GM19193 (cell line): ENCODE results near the gene ARHGEF1.
A peak's percentile ranks its signal among the peaks of the same experiment; 100 is the strongest.

Experiments used
- POLR2A ChIP-seq: IDR thresholded peaks from 4 replicates; pipeline ENCODE4 v1.6.1; 2011; ENCODE audit not compliant: insufficient read depth, insufficient read length; ENCODE audit errors: extremely low read depth

The ARHGEF1 gene, protein sequence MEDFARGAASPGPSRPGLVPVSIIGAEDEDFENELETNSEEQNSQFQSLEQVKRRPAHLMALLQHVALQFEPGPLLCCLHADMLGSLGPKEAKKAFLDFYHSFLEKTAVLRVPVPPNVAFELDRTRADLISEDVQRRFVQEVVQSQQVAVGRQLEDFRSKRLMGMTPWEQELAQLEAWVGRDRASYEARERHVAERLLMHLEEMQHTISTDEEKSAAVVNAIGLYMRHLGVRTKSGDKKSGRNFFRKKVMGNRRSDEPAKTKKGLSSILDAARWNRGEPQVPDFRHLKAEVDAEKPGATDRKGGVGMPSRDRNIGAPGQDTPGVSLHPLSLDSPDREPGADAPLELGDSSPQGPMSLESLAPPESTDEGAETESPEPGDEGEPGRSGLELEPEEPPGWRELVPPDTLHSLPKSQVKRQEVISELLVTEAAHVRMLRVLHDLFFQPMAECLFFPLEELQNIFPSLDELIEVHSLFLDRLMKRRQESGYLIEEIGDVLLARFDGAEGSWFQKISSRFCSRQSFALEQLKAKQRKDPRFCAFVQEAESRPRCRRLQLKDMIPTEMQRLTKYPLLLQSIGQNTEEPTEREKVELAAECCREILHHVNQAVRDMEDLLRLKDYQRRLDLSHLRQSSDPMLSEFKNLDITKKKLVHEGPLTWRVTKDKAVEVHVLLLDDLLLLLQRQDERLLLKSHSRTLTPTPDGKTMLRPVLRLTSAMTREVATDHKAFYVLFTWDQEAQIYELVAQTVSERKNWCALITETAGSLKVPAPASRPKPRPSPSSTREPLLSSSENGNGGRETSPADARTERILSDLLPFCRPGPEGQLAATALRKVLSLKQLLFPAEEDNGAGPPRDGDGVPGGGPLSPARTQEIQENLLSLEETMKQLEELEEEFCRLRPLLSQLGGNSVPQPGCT

DNA sequence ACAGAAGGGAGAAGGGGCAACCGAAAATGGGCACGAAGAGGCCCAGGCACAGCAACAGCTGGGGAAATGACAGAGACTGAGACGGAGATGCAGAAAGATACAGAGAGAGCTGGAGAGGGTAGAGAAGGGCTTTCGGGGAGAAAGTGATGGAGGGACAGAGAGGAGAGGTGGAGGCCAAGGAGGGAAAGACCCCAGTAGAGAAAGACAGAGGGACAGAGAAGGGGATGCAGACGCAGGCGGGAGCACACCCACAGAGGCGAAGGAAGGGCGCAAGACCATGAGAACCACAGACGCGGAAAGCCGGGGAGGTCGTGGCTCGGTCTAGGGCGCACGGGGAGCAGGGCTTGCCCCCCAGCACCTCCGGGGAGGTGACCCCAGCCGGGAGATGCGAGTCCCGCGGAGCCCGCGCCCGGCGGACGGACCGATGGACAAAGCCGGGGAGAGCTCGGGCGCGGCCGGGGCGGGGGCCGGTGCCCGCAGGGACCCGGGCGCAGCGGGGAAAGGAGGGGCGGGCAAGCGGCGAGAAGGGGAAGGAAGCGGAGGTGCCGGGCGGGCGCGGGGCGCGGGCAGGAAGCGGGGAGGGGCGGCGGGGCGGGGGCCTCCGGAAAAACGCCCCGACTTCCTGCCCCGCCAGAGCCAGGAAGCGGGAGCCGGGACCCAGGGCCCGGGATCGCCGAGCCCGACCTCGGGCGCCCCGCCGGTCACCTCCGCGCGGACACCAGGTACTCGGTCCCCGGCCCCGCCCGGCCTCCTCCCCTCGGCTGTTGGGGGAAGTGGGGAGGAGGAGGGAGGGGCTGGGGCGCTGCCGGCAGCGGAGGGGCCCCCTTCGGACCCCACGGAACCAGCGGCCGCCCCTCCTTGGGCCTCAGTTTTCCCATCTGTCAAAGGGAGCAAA is at the start of gene ARHGEF1:
Gene ARHGEF1, plus strand, starts transcription at position 617 of the 895 bp plus-strand sequence. CDS start 4,899 bp downstream, outside the sequence.
- peak; percentile 62 for TF ChIP-seq POLR2A

GRCh38 chr19:41837981-41838708 is 44.8 kb upstream of the ARHGEF1 start:
- no peak for TF ChIP-seq POLR2A

GRCh38 chr19:41839211-41839610 is 43.8 kb upstream of the ARHGEF1 start:
- no peak for TF ChIP-seq POLR2A

DNA sequence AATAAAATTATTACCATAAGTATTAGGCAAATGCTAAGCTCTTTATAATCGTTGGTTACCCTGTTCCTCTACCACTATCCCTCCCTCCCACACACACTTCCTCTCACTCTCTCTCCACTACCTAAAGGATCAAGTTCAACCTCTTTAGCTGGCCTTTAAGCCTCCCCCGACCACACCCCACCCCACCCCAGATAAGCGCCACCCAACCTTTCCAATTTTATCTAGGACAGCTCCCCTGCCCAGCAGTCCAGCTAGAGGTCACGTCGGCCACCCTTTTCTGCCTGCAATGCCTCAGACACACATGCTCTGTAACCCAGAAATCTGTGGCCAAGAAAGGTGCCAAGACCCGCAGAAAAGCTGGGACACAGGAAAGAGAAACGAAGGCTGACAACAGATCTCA is 39.6 kb upstream of the ARHGEF1 start:
- no peak for TF ChIP-seq POLR2A

GRCh38 chr19:41844601-41845000 is 38.4 kb upstream of the ARHGEF1 start, which contains the start of gene LYPD4:
Gene LYPD4 (minus strand): TSS chr19:41844683. CDS start chr19:41839285, 5,398 bp downstream.
- TF ChIP-seq POLR2A: no peak

- TF ChIP-seq POLR2A: no peak
These were observed 38.2 kb upstream of the ARHGEF1 start, which contains the start of gene DMRTC2 for GRCh38 chr19:41845001-41845050. Gene DMRTC2 (plus strand): TSS chr19:41845042. CDS start chr19:41847429, 2,387 bp downstream.

DNA sequence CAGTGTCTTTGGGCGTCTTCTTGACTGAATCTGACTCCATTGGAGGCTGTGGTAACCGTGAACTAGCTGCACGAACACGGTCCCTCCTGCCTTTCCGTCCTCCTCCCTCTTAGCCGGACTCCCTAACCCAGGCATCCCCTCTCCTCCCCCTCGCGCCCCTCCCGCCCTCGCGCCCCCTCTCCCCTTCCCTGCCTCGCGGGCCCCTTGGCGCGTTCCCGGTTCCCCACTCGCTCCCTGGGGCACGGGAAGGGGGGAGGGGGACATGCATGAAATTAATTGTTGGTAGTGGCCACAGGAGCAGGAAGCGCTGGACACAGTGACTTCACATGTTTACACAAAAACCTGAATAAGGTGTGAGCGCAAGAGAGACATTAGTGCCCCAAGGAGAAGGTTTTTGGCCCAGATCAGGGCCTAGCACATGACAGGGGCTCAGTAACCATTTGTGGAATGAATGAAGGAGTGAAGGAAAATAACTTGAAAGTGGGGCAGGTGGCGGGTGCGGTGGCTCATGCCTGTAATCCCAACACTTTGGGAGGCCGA is 37.9 kb upstream of the ARHGEF1 start:
- no peak for TF ChIP-seq POLR2A

DNA sequence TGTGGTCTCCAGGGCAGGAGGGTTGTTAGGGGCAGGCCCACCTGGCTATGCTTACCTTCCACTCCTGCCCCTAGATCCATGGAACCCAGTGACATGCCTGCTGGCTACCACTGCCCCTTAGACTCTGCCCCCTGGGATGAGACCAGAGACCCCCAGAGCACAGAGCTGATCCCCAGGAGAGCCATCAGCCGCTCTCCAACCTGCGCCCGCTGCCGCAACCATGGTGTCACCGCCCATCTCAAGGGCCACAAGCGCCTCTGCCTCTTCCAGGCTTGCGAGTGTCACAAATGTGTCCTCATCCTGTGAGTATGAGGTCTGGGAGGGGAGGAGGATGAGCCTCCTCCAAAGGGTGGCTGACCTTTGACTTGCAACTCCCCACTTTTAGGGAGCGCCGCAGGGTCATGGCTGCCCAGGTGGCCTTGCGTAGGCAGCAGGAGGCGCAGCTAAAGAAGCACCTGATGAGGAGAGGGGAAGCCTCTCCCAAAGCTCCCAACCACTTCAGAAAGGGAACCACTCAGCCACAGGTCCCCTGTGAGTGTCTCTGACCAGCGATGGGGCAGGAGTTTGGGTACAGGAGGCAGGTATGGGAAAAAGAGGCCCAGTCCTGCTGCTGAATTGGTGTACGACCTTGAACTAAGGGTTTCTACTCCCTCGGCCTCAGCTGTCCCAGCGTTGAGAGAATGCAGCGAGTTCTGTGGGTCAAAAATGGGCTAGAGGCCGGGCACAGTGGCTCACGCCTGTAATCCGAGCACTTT is 35.5 kb upstream of the ARHGEF1 start:
- TF ChIP-seq POLR2A: no peak

DNA sequence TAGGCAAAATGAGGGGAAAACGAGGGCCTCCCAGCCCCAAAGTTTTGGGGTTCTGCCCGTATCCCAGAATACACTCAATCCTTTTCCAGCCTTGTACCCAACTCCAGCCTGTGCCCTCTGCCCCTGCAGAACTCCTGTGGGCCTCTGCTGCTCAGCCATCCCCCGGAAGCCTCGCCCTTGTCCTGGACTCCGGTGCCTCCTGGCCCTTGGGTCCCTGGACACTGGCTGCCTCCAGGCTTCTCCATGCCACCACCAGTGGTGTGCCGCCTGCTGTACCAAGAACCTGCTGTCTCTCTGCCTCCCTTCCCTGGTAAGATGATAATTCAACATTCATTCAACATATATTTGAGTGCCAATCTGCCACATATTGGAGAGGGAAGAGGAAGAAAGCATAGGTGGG is 34.3 kb upstream of the ARHGEF1 start:
- TF ChIP-seq POLR2A: no peak

DNA sequence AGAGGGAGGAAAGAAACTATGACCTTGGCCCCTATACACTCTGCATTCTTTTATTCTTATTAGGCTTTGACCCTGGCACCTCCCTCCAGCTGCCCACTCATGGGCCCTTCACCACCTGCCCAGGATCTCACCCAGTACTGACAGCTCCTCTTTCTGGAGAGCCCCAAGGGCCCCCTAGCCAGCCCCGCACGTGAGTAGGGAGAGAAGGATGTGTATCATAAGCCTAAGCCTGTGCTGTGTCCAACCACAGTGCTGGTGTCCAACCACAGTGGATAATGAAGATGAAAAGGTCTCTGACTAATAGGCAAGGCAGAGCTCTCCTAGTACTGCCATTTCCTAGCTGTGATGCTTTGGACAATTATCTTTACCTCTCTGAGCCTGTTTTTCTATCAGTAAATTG is 33.9 kb upstream of the ARHGEF1 start:
- TF ChIP-seq POLR2A: no peak

DNA sequence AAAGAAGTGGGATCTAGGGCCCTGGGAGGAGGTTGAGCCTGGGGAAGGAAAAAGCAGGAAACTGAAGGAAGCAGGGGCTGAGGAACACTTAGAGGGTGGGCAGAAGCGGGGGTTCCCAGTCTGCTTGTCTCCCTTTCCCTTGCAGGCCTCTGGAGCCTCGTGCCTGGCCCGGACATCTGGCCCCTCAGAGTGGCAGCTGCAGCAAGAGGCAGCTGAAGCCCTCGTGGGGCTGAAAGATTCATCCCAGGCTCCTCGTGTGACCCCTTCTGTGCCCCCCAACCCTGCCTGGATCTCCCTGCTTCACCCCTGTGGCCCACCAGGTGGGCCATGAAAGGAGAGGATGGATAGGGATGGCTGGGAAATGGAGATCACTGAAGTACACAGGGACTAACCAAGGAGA is 32.6 kb upstream of the ARHGEF1 start:
- no peak for TF ChIP-seq POLR2A

DNA sequence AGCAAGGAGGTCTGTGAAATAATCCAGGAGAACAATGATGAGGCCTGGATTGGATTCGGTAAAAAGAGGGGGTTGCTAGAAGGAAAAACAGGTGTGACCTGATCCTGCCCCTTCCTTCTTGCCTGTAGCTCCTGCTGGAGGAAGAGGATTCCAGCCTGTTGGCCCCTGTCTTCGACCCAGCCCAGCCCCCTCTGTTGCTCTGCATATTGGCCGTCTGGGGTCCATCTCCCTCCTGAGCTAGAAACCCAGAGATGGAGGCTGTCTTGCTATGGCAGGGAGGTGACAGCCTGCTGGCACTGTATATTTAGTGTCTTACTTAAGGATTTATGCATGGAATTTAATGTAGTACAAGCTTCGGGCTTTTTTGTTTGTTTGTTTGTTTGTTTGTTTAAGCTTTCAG is 31.5 kb upstream of the ARHGEF1 start:
- no peak for TF ChIP-seq POLR2A

- no peak for TF ChIP-seq POLR2A
These were observed 29.6 kb upstream of the ARHGEF1 start for GRCh38 chr19:41853344-41853743.
